OCI-LY7 (cell line): ENCODE measurements around the gene PELI2. TPM values are rescaled to one million over a fixed set of nuclear protein-coding genes. Genes with fewer than 3 reads are reported as not detected.

Experiments used
- BruUV-seq: library from RNA; stranded (reverse); fragments of 400-500 nt; replicated peaks from 2 replicates; lab custom pipeline; 2021; lab: Mats Ljungman, UMichigan
- CTCF ChIA-PET: fragments of 300-600 bp; sonication (Branson Sonifier 250); formaldehyde crosslinking; loops from one replicate; lab custom pipeline; 2022; ENCODE audit warnings: antibody characterized with exemption; ENCODE audit not compliant: unreplicated experiment; lab: Charles Lee
- POLR2A ChIA-PET: fragments of 300-600 bp; sonication (Branson Sonifier 250); formaldehyde crosslinking; loops from one replicate; lab custom pipeline; 2022; ENCODE audit warnings: antibody characterized with exemption; lab: Charles Lee
- DNase-seq: peaks from one replicate; pipeline ENCODE4 v3.0.0-alpha.2; 2015; ENCODE audit warnings: low spot score
- H2AFZ ChIP-seq: fragments of 200-600 bp; sonication (generic), shearing (Covaris generic); 2 replicates; pipeline ENCODE4 v1.6.1; 2014; ENCODE audit warnings: mild to moderate bottlenecking, antibody characterized with exemption, low read length, moderate library complexity
- H3K27ac ChIP-seq: fragments of 200-600 bp; sonication (generic); 2 replicates; pipeline ENCODE4 v1.5.1; 2014; ENCODE audit warnings: mixed run types, low read depth, mild to moderate bottlenecking, moderate library complexity, low read length, inconsistent platforms; ENCODE audit not compliant: poor library complexity, severe bottlenecking
- H3K36me3 ChIP-seq: fragments of 200-600 bp; sonication (generic); 2 replicates; pipeline ENCODE4 v1.6.1; 2014; ENCODE audit warnings: mild to moderate bottlenecking, antibody characterized with exemption, low read length, moderate library complexity, mixed read lengths; ENCODE audit not compliant: insufficient read depth
- H3K4me1 ChIP-seq: fragments of 200-600 bp; sonication (generic); 2 replicates; pipeline ENCODE4 v1.5.1; 2014; ENCODE audit warnings: mild to moderate bottlenecking, low read length; ENCODE audit not compliant: insufficient read depth, poor library complexity, severe bottlenecking
- H3K4me2 ChIP-seq: fragments of 200-600 bp; sonication (generic); 2 replicates; pipeline ENCODE4 v1.6.1; 2014; ENCODE audit warnings: mild to moderate bottlenecking, low read length
- H3K4me3 ChIP-seq: fragments of 200-600 bp; sonication (generic); 2 replicates; pipeline ENCODE4 v1.5.1; 2014; ENCODE audit warnings: mild to moderate bottlenecking, low read depth, low read length; ENCODE audit not compliant: poor library complexity, severe bottlenecking
- H3K79me2 ChIP-seq: fragments of 200-600 bp; sonication (generic); 2 replicates; pipeline ENCODE4 v1.6.1; 2016; ENCODE audit warnings: low read depth, mild to moderate bottlenecking, low read length, moderate library complexity, mixed read lengths; ENCODE audit not compliant: insufficient read depth
- H3K9me2 ChIP-seq: fragments of 200-600 bp; sonication (generic); 2 replicates; pipeline ENCODE4 v1.6.1; 2016; ENCODE audit warnings: mild to moderate bottlenecking, low read length, mixed read lengths; ENCODE audit not compliant: insufficient read depth
- H3K9me3 ChIP-seq: fragments of 200-600 bp; sonication (generic); 2 replicates; pipeline ENCODE4 v1.6.1; 2014; ENCODE audit warnings: mild to moderate bottlenecking, mixed run types, low read length, mixed read lengths
- H4K20me1 ChIP-seq: fragments of 200-600 bp; sonication (generic); 2 replicates; pipeline ENCODE4 v1.6.1; 2014; ENCODE audit warnings: mild to moderate bottlenecking, antibody characterized with exemption, low read length, moderate library complexity, mixed read lengths; ENCODE audit not compliant: insufficient read depth
- EZH2phosphoT487 ChIP-seq: fragments of 200-600 bp; sonication (generic); IDR thresholded peaks from 2 replicates; pipeline ENCODE4 v1.6.1; 2018; ENCODE audit warnings: low read depth, borderline replicate concordance, mild to moderate bottlenecking, mixed run types, antibody characterized with exemption, low read length, moderate library complexity, mixed read lengths
- intact Hi-C: fragments of 100-400 bp; cut with micrococcal nuclease; formaldehyde crosslinking; loops from one replicate; pipeline ENCODE4 v1.10.0; 2022; ENCODE audit not compliant: unreplicated experiment
- total RNA-seq, 2 experiments: library from RNA; depleted of rRNA in 1 of 2; stranded (reverse); fragments of >200 nt in 1 of 2; shearing (Covaris generic) in 1 of 2; gene quantifications; 2 replicates each; pipeline ENCODE4 v1.2.3, GENCODE V29; 2014 to 2022
- TF ChIP-seq, protein P1 (sequence below): fragments of 200-600 bp; sonication (generic); conservative IDR thresholded peaks from 2 replicates; pipeline ENCODE4 v1.5.1; 2014; ENCODE audit warnings: mild to moderate bottlenecking, antibody characterized with exemption, low read length, moderate library complexity, mixed read lengths

PELI2 gene
- total RNA-seq, 2 experiments from 2014 or later, result 2.8 to 3.8 TPM

DNA sequence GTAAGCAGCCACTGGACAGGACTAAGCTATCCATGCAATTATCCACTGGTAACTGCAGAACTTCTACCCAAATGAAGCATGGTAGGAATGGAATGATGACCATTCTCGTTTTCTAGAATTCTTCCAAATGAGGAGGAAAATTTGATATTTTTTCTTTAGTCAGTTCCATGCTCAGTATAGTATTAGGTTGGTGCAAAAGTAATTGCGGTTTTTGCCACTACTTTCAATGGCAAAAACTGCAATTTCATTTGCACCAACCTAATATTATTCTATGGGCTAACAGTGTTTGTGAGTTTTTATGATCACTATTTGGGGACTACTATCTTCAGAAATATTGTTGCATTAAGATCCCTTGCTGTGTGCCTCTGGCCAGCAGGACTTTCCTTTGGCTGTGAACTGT is 42.9 kb upstream of the PELI2 start:
- Histone ChIP-seq H3K36me3 (no peaks in the 10 kb centered on the region), H3K79me2 (no peaks in the 10 kb centered on the region), H3K9me2 (no peaks in the 10 kb centered on the region), H3K4me3 (no peak overlapping the region), H3K27ac (no peak overlapping the region), H4K20me1 (no peaks in the 10 kb centered on the region), H3K9me3 (no peaks in the 10 kb centered on the region), H2AFZ (no peak overlapping the region), H3K4me1 (no peaks in the 10 kb centered on the region), H3K4me2 (no peak overlapping the region)
- no peak for TF ChIP-seq EZH2phosphoT487
- TF ChIP-seq, protein P1, sequence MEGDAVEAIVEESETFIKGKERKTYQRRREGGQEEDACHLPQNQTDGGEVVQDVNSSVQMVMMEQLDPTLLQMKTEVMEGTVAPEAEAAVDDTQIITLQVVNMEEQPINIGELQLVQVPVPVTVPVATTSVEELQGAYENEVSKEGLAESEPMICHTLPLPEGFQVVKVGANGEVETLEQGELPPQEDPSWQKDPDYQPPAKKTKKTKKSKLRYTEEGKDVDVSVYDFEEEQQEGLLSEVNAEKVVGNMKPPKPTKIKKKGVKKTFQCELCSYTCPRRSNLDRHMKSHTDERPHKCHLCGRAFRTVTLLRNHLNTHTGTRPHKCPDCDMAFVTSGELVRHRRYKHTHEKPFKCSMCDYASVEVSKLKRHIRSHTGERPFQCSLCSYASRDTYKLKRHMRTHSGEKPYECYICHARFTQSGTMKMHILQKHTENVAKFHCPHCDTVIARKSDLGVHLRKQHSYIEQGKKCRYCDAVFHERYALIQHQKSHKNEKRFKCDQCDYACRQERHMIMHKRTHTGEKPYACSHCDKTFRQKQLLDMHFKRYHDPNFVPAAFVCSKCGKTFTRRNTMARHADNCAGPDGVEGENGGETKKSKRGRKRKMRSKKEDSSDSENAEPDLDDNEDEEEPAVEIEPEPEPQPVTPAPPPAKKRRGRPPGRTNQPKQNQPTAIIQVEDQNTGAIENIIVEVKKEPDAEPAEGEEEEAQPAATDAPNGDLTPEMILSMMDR, result no peak
- DNase-seq, result no peak
- intact Hi-C loops, result no loop called here
- POLR2A ChIA-PET, result no interaction called here
- CTCF ChIA-PET, result no interaction called here
- no TSS peak for BruUV-seq

DNA sequence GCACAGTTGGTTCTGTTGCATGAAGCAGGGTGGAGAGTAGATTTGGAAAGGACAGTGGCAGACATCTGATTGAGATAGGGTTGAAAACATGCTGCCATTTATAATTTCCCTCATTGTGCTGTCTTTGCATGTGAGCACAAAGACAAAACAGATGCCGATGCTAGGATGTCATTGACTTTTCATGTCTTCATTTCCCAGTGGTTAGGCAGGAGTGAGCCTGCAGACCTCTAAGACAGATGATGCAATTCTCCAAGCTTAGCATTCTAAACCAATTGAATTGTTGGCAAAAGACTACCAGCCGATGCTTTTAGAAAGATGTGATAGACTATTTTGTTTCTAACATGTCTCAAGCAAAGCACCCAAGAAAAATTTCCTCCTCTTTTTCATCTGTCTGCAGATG is 37.1 kb upstream of the PELI2 start:
- no peak for DNase-seq
- no peak overlapping the region for H3K4me3 ChIP-seq
- H2AFZ ChIP-seq, result no peak overlapping the region
- BruUV-seq, result no TSS peak
- TF ChIP-seq, protein P1, result no peak
- intact Hi-C loops, result no loop called here
- H3K4me2 ChIP-seq, result no peak overlapping the region
- no peaks in the 10 kb centered on the region for H3K9me2 ChIP-seq
- no peaks in the 10 kb centered on the region for H3K79me2 ChIP-seq
- H4K20me1 ChIP-seq, result no peaks in the 10 kb centered on the region
- no peaks in the 10 kb centered on the region for H3K36me3 ChIP-seq
- ChIA-PET CTCF (no interaction called here), POLR2A (no interaction called here)
- no peaks in the 10 kb centered on the region for H3K9me3 ChIP-seq
- no peak overlapping the region for H3K27ac ChIP-seq
- no peaks in the 10 kb centered on the region for H3K4me1 ChIP-seq

DNA sequence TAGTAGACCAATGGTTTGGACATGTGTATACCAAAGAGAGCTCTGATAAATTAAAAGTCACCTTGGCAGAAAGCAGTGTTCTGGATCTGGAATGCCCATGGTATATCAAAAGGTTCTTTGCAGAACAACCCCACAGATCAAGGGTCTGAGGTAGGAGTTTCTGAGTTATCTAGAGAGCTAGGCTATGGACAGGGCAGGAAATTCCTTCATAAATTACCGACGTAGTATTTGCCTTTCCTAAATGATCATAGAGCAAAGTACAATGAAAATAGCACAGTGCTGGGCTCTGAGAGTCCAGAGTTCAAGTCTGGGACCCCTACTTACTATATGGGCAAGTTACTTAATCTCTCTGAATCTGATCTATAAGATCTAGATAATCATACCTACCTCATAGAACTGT is 35.3 kb upstream of the PELI2 start:
- CTCF ChIA-PET, result no interaction called here
- intact Hi-C loops, result no loop called here
- BruUV-seq, result no TSS peak

More for the DNA sequence above, 35.3 kb upstream of the PELI2 start:
- Histone ChIP-seq H3K36me3 (no peaks in the 10 kb centered on the region), H3K79me2 (no peaks in the 10 kb centered on the region), H3K4me2 (no peak overlapping the region), H3K4me1 (no peaks in the 10 kb centered on the region), H2AFZ (no peak overlapping the region), H3K4me3 (no peak overlapping the region), H3K9me3 (no peaks in the 10 kb centered on the region), H3K27ac (no peak overlapping the region), H3K9me2 (no peaks in the 10 kb centered on the region), H4K20me1 (no peaks in the 10 kb centered on the region)
- TF ChIP-seq, protein P1, result no peak
- no peak for TF ChIP-seq EZH2phosphoT487
- no peak for DNase-seq
- POLR2A ChIA-PET, result interaction anchor here (0.7 kb wide), 2 partner anchors 11 to 416 kb away, joined by 5 to 6 read pairs; no protein-coding TSS in a partner anchor
